HG03108 (cell line): ENCODE measurements around the gene CHST2.
A peak's percentile ranks its signal among the peaks of the same experiment; 100 is the strongest.

Source experiments
- ATAC-seq: cut with Tn5 transposase; IDR thresholded peaks from one replicate; pipeline ENCODE4 v1.9.1; 2021; ENCODE audit warnings: moderate library complexity; ENCODE audit not compliant: unreplicated experiment

The CHST2 gene

DNA sequence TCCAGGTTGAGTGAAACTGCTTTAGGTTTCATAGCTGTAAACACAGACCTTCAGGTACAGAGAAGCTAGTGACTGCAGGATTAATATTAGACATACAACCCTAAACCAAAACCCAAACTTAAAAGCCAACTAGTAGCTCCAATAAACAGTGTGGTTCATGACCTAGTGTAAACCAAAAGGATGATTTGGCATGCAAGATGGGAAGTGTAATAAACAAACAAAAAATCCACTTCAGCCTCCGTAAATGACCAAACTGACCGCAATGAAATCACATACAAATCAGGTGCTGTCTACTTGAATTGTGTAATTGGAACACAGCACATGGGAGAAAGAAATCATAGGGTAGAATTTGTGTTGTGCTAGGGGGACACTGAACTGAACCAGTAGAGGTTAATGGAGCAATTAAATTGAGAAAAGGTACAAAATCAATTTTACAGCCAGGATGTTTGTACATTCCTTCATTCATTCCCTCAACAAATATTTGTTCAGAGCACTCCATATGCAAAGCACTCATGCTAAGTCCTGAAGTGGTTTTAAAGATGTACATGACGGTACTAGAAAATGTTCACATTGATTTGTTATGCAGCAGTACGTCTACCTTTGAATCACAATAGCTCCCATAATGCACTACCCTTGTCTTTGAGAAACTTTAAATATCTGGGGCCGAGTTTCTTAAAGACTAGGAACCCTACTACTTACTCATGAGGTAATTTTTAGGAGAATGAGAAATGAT, 21.4 kb upstream of the CHST2 start:
- ATAC-seq = no peak

DNA sequence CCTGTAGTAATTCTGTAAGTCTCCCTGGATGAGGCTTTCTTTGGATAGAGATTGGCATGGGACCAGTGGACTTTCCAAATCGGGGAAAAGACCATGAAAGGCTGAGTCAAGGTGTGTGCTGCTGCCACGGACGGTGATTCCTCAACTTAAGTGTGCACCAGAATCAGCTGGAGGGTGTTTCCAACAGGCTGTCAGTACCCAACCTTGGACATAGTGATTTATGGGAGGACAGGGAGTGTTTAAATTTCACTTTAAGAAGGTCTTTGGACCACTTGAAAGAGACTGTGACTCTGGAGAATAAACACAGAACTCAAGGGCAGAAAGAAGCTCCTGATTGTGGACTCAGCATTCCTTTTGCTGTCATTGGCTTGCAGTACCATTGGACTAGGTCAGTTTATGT, 20.4 kb upstream of the CHST2 start:
- no peak for ATAC-seq

- no peak for ATAC-seq
Measured at GRCh38 chr3:143099690-143100089, 19.9 kb upstream of the CHST2 start.

DNA sequence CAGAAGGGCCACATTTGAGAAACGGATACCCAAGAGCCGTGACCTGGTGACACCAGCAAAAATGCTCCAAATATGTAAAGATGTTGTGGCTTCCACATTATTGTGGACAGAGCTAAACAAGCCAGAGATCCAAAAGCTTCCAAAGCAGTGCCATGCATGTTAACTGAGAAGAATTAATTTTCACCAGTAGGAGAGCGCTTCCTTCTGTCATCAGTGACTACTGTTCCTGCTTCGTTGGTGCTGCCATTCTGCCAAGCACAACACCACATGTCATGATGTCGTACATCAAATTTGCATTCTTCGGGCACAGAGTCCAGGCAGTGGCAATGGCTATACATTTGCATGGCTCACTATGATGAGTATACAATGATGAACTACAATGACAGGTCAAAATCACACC, 19.1 kb upstream of the CHST2 start:
- ATAC-seq = no peak

DNA sequence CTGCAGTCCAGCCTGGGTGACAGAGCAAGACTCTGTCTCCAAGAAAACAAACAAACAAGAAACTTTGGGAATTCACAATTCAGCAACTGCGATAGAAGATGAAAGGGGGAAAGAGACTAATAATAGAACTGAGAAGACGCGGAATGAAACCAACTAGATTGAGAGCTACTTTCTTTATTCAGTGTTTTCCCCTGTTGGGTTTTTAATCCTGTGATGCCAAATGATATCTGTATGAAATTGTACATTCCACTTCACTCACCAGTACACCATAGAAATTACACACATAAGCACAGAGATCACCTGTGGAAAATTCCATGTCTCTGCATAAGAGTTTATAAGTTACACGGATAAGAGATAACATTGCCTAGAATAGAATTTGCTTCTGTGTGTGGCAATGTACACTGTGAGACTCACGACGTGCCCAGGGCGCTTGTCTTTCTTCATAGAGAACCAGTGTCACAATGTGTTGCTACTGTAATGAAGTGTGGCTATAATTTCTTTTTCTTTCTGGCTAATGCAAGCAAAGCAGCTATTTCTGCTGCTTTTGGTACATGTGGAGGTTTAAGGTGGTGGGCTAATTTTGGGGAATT, 17.7 kb upstream of the CHST2 start:
- no peak for ATAC-seq

GRCh38 chr3:143103652-143104051, 15.9 kb upstream of the CHST2 start:
- no peak for ATAC-seq

DNA sequence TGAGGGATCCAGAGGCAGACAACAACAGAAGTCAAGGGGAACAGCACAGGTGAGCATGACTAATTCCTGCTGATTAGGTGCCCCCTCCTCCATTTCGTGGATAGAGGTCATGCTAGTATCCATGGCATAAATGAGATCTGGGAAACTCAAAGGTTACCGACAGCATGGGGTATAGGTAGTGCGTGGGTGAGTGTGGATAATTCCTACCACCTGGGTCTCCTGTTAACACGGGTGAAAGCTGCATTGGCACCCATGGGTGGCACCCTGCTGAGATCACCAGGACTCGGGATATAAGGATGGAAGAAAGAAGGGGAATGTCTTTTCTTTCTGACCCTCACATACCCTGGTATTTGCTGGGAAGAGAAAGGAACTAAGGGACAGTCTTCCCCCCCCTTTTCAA, 14.4 kb upstream of the CHST2 start:
- no peak for ATAC-seq

- no peak for ATAC-seq
Measured at GRCh38 chr3:143109861-143110260, 9.7 kb upstream of the CHST2 start.

GRCh38 chr3:143110371-143110770, 9.2 kb upstream of the CHST2 start:
- ATAC-seq = no peak

DNA sequence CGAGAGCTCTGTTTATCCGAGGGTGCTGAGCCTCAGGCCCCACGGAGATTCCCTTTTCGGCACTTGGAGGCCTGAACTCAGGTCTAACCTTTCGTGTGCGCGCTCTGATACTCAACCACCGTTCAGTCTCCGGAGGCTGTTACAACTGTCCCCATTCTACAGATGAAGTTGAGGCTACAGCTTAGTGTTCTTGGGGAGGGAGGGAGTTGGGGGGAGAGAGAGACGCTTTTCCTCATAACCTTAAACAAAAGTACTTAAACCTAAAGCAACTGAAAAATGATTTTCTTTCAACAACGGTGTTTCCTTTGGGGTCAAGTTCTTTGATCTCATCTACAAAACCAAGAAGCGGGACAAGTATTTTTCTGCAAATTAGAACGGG, 952 bp upstream of the CHST2 start:
- ATAC-seq = no peak

- peak; percentile 2 for ATAC-seq
Measured at GRCh38 chr3:143119974-143120715, 574 bp downstream of the CHST2 start.

- peak; percentile 33 for ATAC-seq
Measured at GRCh38 chr3:143120716-143121240, 1.2 kb downstream of the CHST2 start.

- ATAC-seq = peak; percentile 23
Measured at GRCh38 chr3:143121241-143122088, 1.9 kb downstream of the CHST2 start.

GRCh38 chr3:143122089-143122430, 2.5 kb downstream of the CHST2 start:
- no peak for ATAC-seq

GRCh38 chr3:143122608-143123352, 3.2 kb downstream of the CHST2 start:
- no peak for ATAC-seq

DNA sequence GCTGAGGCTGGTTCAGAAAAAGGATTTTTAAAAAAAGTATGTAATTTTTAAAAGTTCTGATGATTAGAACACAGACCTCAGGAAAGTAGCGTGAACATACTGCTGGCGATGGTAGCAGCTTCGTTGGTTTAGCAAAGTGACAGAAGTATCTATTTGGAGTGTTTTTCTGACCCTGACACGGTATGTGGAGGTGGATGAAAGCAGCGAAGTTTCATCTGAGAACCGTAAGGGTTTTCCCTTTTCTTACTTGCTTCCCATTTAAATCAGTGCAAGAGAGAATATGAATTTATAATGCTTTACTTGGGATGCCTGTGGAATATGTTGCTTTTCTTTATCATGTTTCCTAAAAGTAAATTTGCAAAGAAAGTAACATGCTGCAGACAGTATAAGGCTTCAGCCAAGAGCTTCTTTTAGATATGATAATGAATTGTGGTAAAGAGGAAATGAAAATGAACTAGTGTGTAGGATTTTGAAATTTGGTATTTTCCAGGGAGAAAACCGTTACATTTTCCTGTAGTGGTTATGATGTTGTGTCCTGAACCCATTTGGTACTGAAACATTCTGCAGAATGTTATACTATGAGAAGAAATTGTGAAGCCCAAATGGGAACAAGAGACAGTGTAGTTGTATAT, 3.9 kb downstream of the CHST2 start:
- ATAC-seq = no peak

- ATAC-seq = no peak
Measured at GRCh38 chr3:143124601-143125520, 5.3 kb downstream of the CHST2 start.

GRCh38 chr3:143127801-143128200, 8.2 kb downstream of the CHST2 start:
- no peak for ATAC-seq
